Fibroblast of lung (primary cell): ENCODE results near the gene SOX15.

ENCODE experiments used
- CTCF ChIP-seq, 2 donors: IDR thresholded peaks in 1 of 2; conservative IDR thresholded peaks in 1 of 2; 1 replicate in 1 of 2; 2 replicates in 1 of 2; pipeline ENCODE4 v1.5.1; 2011 to 2012; ENCODE audit warnings: low read length in 2 of 2, control low read depth in 1 of 2, inconsistent platforms in 1 of 2, low read depth in 1 of 2, mild to moderate bottlenecking in 1 of 2
- EZH2 ChIP-seq: IDR thresholded peaks from 2 replicates; pipeline ENCODE4 v1.5.1; 2012; ENCODE audit warnings: low read length, control low read depth, mild to moderate bottlenecking; ENCODE audit errors: missing control alignments

DNA sequence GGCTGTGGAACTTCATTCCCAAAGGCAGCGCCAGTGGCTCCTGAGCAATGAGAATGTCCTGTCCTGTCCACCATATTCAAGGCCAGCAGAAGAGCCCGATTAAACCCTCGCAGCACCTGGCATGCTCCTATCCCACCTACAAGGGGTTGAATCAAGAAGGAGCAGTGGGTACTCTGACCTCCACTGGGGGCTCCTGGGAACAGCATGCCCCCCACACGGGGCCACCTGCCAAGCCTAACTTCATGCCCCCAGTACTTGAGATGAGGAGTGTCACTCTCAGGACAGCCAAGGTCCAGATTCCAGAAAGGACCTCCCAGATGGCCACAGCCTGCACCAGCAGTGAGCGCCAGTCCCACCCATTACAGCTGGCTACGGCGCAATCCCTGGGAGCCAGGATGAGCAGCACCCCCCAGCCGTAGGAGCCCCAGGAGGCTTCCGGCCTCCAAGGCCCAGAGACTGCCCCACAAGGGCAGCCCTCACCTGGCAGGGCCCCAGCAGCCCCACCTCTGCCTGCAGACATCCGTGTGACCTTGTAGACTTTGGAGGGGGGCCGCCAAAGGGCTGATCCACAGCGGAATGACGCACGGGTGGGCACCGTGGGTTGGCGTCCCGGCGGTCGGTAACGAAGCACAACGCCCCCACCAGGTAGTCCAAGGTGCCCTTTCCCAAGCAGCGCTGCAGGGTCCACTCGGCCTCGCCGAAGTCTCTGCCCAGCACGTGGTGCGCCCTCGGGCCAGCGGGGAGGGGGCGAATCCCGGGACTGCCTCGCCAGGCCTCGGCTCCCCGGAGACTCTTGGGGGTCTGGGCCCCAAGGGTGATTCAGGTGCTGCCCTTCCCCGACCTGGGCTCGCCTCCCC, 7.3 kb downstream of the SOX15 start:
- TF ChIP-seq EZH2 (no peak), CTCF (conservative IDR thresholded peaks at IDR 0.05 in 1 of 2, IDR thresholded peaks at IDR 0.05 in 1 of 2; ENCODE audit: low read depth in 1 of 2, low read length in 2 of 2) (no peak)
